H9 (cell line): ENCODE data around the gene TMEM181. TPM values are rescaled to one million over a fixed set of nuclear protein-coding genes. Genes with fewer than 3 reads are reported as not detected.
A peak's percentile ranks its signal among the peaks of the same experiment; 100 is the strongest.

ENCODE experiments used
- DNase-seq: peaks from one replicate; pipeline ENCODE4 v3.0.0-alpha.2; 2017
- H2AFZ ChIP-seq: one replicate; pipeline ENCODE4 v1.6.1; 2013; ENCODE audit warnings: mild to moderate bottlenecking, low read length, control low read depth, moderate library complexity
- H2AK5ac ChIP-seq: 2 replicates; pipeline ENCODE4 v1.6.1; 2013; ENCODE audit warnings: low read length, control low read depth, mixed read lengths; ENCODE audit not compliant: insufficient read length
- H2BK120ac ChIP-seq: one replicate; pipeline ENCODE4 v1.6.1; 2013; ENCODE audit warnings: low read depth, mild to moderate bottlenecking, low read length, control low read depth, inconsistent platforms; ENCODE audit not compliant: poor library complexity, severe bottlenecking
- H2BK12ac ChIP-seq: 2 replicates; pipeline ENCODE4 v1.6.1; 2013; ENCODE audit warnings: low read length, control low read depth, mixed read lengths, low read depth; ENCODE audit not compliant: insufficient read length
- H2BK15ac ChIP-seq: 2 replicates; pipeline ENCODE4 v1.6.1; 2013; ENCODE audit warnings: low read depth, low read length, control low read depth
- H2BK20ac ChIP-seq: one replicate; pipeline ENCODE4 v1.6.1; 2013; ENCODE audit warnings: low read depth, mild to moderate bottlenecking, low read length, control low read depth, inconsistent platforms; ENCODE audit not compliant: poor library complexity, severe bottlenecking
- H2BK5ac ChIP-seq: 2 replicates; pipeline ENCODE4 v1.6.1; 2013; ENCODE audit warnings: low read length, control low read depth, mixed read lengths; ENCODE audit not compliant: insufficient read length
- H3K14ac ChIP-seq: 2 replicates; pipeline ENCODE4 v1.6.1; 2013; ENCODE audit warnings: low read length, control low read depth; ENCODE audit not compliant: insufficient read depth
- H3K18ac ChIP-seq: 2 replicates; pipeline ENCODE4 v1.6.1; 2013; ENCODE audit warnings: low read depth, mild to moderate bottlenecking, mixed read lengths, low read length, control low read depth; ENCODE audit not compliant: insufficient read length
- H3K23ac ChIP-seq: 2 replicates; pipeline ENCODE4 v1.6.1; 2013; ENCODE audit warnings: low read length, control low read depth, mixed read lengths, low read depth; ENCODE audit not compliant: insufficient read length
- H3K23me2 ChIP-seq: 2 replicates; pipeline ENCODE4 v1.6.1; 2013; ENCODE audit warnings: low read depth, mild to moderate bottlenecking, mixed read lengths, low read length, control low read depth; ENCODE audit not compliant: insufficient read length, poor library complexity, severe bottlenecking
- H3K27ac ChIP-seq: 2 replicates; pipeline ENCODE4 v1.5.1; 2013; ENCODE audit warnings: low read length, control low read depth, mixed read lengths, low read depth; ENCODE audit not compliant: insufficient read length
- H3K27me3 ChIP-seq: 2 replicates; pipeline ENCODE4 v1.6.1; 2013; ENCODE audit warnings: low read length, control low read depth, inconsistent platforms; ENCODE audit not compliant: insufficient read depth
- H3K4ac ChIP-seq: 2 replicates; pipeline ENCODE4 v1.6.1; 2013; ENCODE audit warnings: low read depth, mild to moderate bottlenecking, control low read depth, inconsistent platforms, low read length, moderate library complexity
- H3K4me1 ChIP-seq: 2 replicates; pipeline ENCODE4 v1.6.1; 2013; ENCODE audit warnings: low read length, control low read depth, inconsistent platforms; ENCODE audit not compliant: insufficient read depth
- H3K4me2 ChIP-seq: 2 replicates; pipeline ENCODE4 v1.6.1; 2013; ENCODE audit warnings: low read length, control low read depth, mixed read lengths; ENCODE audit not compliant: insufficient read length, insufficient read depth
- H3K56ac ChIP-seq: 2 replicates; pipeline ENCODE4 v1.6.1; 2013; ENCODE audit warnings: low read depth, mild to moderate bottlenecking, mixed read lengths, low read length, control low read depth; ENCODE audit not compliant: insufficient read length
- H3K79me1 ChIP-seq: 2 replicates; pipeline ENCODE4 v1.6.1; 2013; ENCODE audit warnings: low read depth, mild to moderate bottlenecking, moderate library complexity, low read length, control low read depth, inconsistent platforms; ENCODE audit not compliant: insufficient read depth, poor library complexity, severe bottlenecking
- H3K79me2 ChIP-seq: 2 replicates; pipeline ENCODE4 v1.6.1; 2013; ENCODE audit warnings: low read length, control low read depth, inconsistent platforms; ENCODE audit not compliant: insufficient read depth
- H3K9ac ChIP-seq: 2 replicates; pipeline ENCODE4 v1.6.1; 2013; ENCODE audit warnings: low read length, control low read depth, mixed read lengths; ENCODE audit not compliant: insufficient read length; ENCODE audit errors: extremely low read depth
- H3K9me3 ChIP-seq: one replicate; pipeline ENCODE4 v1.6.1; 2013; ENCODE audit warnings: low read depth, low read length, inconsistent platforms; ENCODE audit not compliant: control insufficient read depth
- H3T11ph ChIP-seq: one replicate; pipeline ENCODE4 v1.6.1; 2013; ENCODE audit warnings: mild to moderate bottlenecking, low read length, control low read depth, inconsistent platforms
- H4K20me1 ChIP-seq: one replicate; pipeline ENCODE4 v1.6.1; 2013; ENCODE audit not compliant: control insufficient read depth, insufficient read length, insufficient read depth
- H4K5ac ChIP-seq: 2 replicates; pipeline ENCODE4 v1.6.1; 2013; ENCODE audit warnings: low read depth, mild to moderate bottlenecking, mixed read lengths, low read length, control low read depth; ENCODE audit not compliant: insufficient read length
- H4K8ac ChIP-seq: replicated peaks from 2 replicates; pipeline ENCODE4 v1.6.1; 2013; ENCODE audit warnings: low read length, control low read depth, mixed read lengths, low read depth; ENCODE audit not compliant: insufficient read length
- H4K91ac ChIP-seq: 2 replicates; pipeline ENCODE4 v1.6.1; 2013; ENCODE audit warnings: low read depth, mild to moderate bottlenecking, moderate library complexity, mixed read lengths, low read length, control low read depth; ENCODE audit not compliant: insufficient read length
- H3K27ac Mint-ChIP-seq, 3 experiments: 2 replicates in 2 of 3; 3 replicates in 1 of 3; pipeline ENCODE4 v1.8.0; 2020 to 2021; ENCODE audit warnings: mixed read lengths in 3 of 3, mild to moderate bottlenecking in 1 of 3, moderate library complexity in 1 of 3
- H3K27me3 Mint-ChIP-seq: 2 replicates; pipeline ENCODE4 v1.8.0; 2021; ENCODE audit warnings: low read depth, mild to moderate bottlenecking, moderate library complexity, mixed read lengths
- H3K36me3 Mint-ChIP-seq, 3 experiments: 2 replicates in 2 of 3; 3 replicates in 1 of 3; pipeline ENCODE4 v1.8.0; 2020 to 2021; ENCODE audit warnings: low read depth in 3 of 3, mixed read lengths in 3 of 3; ENCODE audit not compliant: insufficient read depth in 1 of 3
- H3K4me1 Mint-ChIP-seq, 2 experiments: 2 replicates each; pipeline ENCODE4 v1.8.0; 2020; ENCODE audit warnings: mixed read lengths in 2 of 2
- H3K4me3 Mint-ChIP-seq, 2 experiments: 2 replicates in 1 of 2; 3 replicates in 1 of 2; pipeline ENCODE4 v1.8.0; 2020 to 2021; ENCODE audit warnings: mild to moderate bottlenecking in 2 of 2, mixed read lengths in 2 of 2, moderate library complexity in 1 of 2
- H3K9me3 Mint-ChIP-seq, 2 experiments: 2 replicates in 1 of 2; 3 replicates in 1 of 2; pipeline ENCODE4 v1.8.0; 2020; ENCODE audit warnings: mild to moderate bottlenecking in 2 of 2, mixed read lengths in 2 of 2, moderate library complexity in 1 of 2
- CTCF ChIP-seq: fragments of 200-600 bp; sonication (generic); conservative IDR thresholded peaks from 3 replicates; pipeline ENCODE4 v1.8.0; 2021; ENCODE audit warnings: antibody characterized with exemption, mild to moderate bottlenecking
- WGBS: extraction: QIAGEN DNeasy Blood & Tissue Kit; methylation state at CpG from one replicate; pipeline ENCODE4 v1.1.7; 2013; ENCODE audit warnings: missing lambda C conversion rate, low lambda C conversion rate, mixed read lengths; ENCODE audit not compliant: insufficient read length; ENCODE audit errors: extremely low coverage; 5-methylcytosine and 5-hydroxymethylcytosine counted together
- total RNA-seq: library from RNA; stranded (reverse); gene quantifications from 2 replicates; pipeline ENCODE4 v1.2.1, GENCODE V29; 2021

TMEM181 gene
- total RNA-seq, 1 experiment from 2014 or later: 24.4 TPM

DNA sequence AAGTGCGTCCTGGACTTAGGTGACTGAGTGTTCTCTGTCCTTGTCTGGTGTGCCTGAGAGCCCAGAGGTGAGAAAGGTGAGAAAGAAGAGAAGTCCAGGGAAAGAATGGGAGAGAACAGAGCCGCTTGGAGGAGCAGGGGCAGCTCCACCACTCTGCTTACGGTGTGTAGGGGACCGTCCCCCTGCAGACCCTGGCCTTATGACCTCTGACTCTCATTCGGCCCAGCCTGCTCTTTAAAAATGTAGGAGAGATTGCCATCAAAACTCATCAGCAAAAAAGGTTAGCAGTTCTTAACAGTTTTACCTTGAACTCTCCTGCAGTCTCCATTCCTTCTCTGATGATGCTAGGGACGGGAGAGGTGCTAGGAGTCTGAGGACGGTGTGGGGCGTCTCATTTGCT, 2.0 kb downstream of the TMEM181 start:
- Histone ChIP-seq H4K5ac (no peak overlapping the region), H3K18ac (no peak overlapping the region), H4K20me1 (no peaks in the 10 kb centered on the region), H2BK20ac (no peak overlapping the region), H3T11ph (no peak overlapping the region), H3K14ac (no peak overlapping the region), H3K9me3 (no peaks in the 10 kb centered on the region), H2BK5ac (no peak overlapping the region), H3K27me3 (no peaks in the 10 kb centered on the region), H2AK5ac (no peak overlapping the region), H3K4ac (no peak overlapping the region), H4K91ac (no peak overlapping the region), H2BK120ac (no peak overlapping the region), H3K4me1 (peaks cover 7% of the 10 kb centered on the region; the same call in 1 of the 2 replicates), H3K23ac (no peak overlapping the region), H2BK12ac (no peak overlapping the region), H2AFZ (no peak overlapping the region), H3K79me1 (no peaks in the 10 kb centered on the region), H3K23me2 (peaks cover 4% of the 10 kb centered on the region), H3K4me2 (no peak overlapping the region), H3K56ac (no peak overlapping the region), H3K27ac (no peak overlapping the region), H3K9ac (no peak overlapping the region), H2BK15ac (no peak overlapping the region), H3K79me2 (peaks cover 28% of the 10 kb centered on the region; the same call in 1 of the 2 replicates), H4K8ac (no peak overlapping the region)
- no peaks in the 10 kb centered on the region for H3K9me3 Mint-ChIP-seq
- DNase-seq: no peak
- no peak overlapping the region; a peak in 1 of 7 replicates for H3K27ac Mint-ChIP-seq
- peak overlapping the region; percentile 12 to 93; a peak in 4 of 5 replicates for H3K4me3 Mint-ChIP-seq
- H3K36me3 Mint-ChIP-seq: peaks cover 0 to 6% (median 0%) of the 10 kb centered on the region in 3 experiments; a peak in 3 of 7 replicates
- no CpG with 5 or more reads among the region's 8 CpGs for WGBS
- H3K4me1 Mint-ChIP-seq: peaks cover 34 to 39% of the 10 kb centered on the region in 2 experiments
- H3K27me3 Mint-ChIP-seq: no peaks in the 10 kb centered on the region
- TF ChIP-seq CTCF: no peak
